Sigmoid colon (tissue), 7 donors: ENCODE data around the gene NKX6-1. TPM values are rescaled to one million over a fixed set of nuclear protein-coding genes. Genes with fewer than 3 reads are reported as not detected.
A peak's percentile ranks its signal among the peaks of the same experiment; 100 is the strongest.

Source experiments
- DNase-seq: peaks from one replicate; pipeline ENCODE4 v3.0.0-alpha.2; 2019
- H3K27ac ChIP-seq, 4 donors: fragments of 200-600 bp; sonication (generic); one replicate each; pipeline ENCODE4 v1.5.1; 2016 to 2019; ENCODE audit warnings: mild to moderate bottlenecking in 1 of 4
- H3K27me3 ChIP-seq, 3 donors: fragments of 200-600 bp; sonication (generic); one replicate each; pipeline ENCODE4 v1.5.1; 2019; ENCODE audit warnings: mild to moderate bottlenecking in 1 of 3
- H3K36me3 ChIP-seq, 4 donors: fragments of 200-600 bp; sonication (generic); one replicate each; pipeline ENCODE4 v1.5.1; 2016 to 2019
- H3K4me1 ChIP-seq, 4 donors: fragments of 200-600 bp; sonication (generic); one replicate each; pipeline ENCODE4 v1.5.1; 2017 to 2019
- H3K4me3 ChIP-seq, 4 donors: fragments of 200-600 bp; sonication (generic); one replicate each; pipeline ENCODE4 v1.5.1; 2017 to 2019; ENCODE audit warnings: mild to moderate bottlenecking in 2 of 4, moderate library complexity in 1 of 4
- H3K9me3 ChIP-seq, 4 donors: fragments of 200-600 bp in 3 of 4; sonication (generic) in 3 of 4; one replicate each; pipeline versions ENCODE4 v1.5.1 to v1.6.1; 2013 to 2019
- EP300 ChIP-seq, 4 donors: sonication (generic); formaldehyde crosslinking; IDR thresholded peaks; one replicate each; pipeline ENCODE4 v1.6.1; 2017; ENCODE audit warnings: antibody characterized with exemption in 4 of 4
- POLR2A ChIP-seq, 2 donors: fragments of 450-650 bp; IDR thresholded peaks; one replicate each; pipeline ENCODE4 v1.6.1; 2016; ENCODE audit warnings: antibody characterized with exemption in 2 of 2, mild to moderate bottlenecking in 2 of 2, moderate library complexity in 2 of 2
- POLR2AphosphoS5 ChIP-seq, 4 donors: sonication (generic); formaldehyde crosslinking; IDR thresholded peaks; one replicate each; pipeline ENCODE4 v1.6.1; 2017; ENCODE audit warnings: antibody characterized with exemption in 4 of 4
- WGBS, 2 donors: extraction: QIAGEN DNeasy Blood & Tissue Kit; methylation state at CpG; one replicate each; pipeline ENCODE4 v1.1.7; 2013; 5-methylcytosine and 5-hydroxymethylcytosine counted together
- intact Hi-C: fragments of 100-400 bp; cut with DNase I; formaldehyde crosslinking; loops from one replicate; pipeline ENCODE4 v1.15.1; 2023
- polyA plus RNA-seq, 3 donors: library from polyadenylated mRNA; stranded (reverse); fragments of 200-250 nt; gene quantifications; one replicate each; pipeline ENCODE4 v1.2.3, GENCODE V29; 2013
- total RNA-seq, 4 donors: library from RNA; depleted of rRNA; stranded (reverse); fragments of >200 nt; gene quantifications; one replicate each; pipeline ENCODE4 v1.1.0, GENCODE V29; 2016
- TF ChIP-seq, protein P1 (sequence below), 4 experiments: fragments of 450-650 bp in 3 of 4; fragments of 200-600 bp in 1 of 4; IDR thresholded peaks; one replicate each; pipeline ENCODE4 v1.5.1; 2016 to 2019; ENCODE audit warnings: antibody characterized with exemption in 4 of 4, mild to moderate bottlenecking in 3 of 4, moderate library complexity in 2 of 4
- donor health status: healthy with polysubstance abuse.
- donor health status: Bipolar disorder and iron deficiency.
- donor health status: healthy.

NKX6-1 gene
- total and polyA plus RNA-seq, 7 donors, result 0.01 TPM; not detected in 6

DNA sequence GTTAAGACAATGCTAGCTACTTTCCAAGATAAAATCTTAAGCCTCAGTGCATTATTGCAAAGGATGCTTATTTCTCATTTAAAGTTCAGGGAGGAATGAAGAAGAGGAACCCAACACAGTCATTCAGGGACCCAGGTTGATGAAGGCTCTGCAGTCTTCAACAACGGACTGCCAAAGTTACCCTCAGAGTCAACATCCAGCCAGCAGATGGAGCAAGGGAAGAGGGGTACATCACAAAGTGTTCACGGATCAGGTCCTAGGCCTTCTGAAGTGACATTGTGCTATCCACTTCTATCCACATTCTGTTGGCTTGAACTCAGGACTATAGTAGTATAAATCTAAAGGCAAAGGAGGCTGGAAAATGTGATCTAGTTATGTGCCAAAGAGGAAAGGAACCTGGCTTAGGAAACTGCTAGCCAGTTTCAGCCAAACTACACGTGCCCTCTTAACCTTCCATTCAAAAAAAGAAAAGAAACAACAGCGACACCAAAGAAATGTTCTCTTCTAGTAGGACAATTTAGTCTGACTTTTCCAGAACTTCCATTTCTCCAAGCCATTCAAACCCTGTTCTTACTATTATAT lies 28.8 kb downstream of the NKX6-1 start:
- no peak for DNase-seq
- 59 to 66% methylated on average over 4 of the region's 4 CpGs for WGBS, 2 donors
- no peak overlapping the region for H3K27ac ChIP-seq
- no peaks in the 10 kb centered on the region for H3K27me3 ChIP-seq
- no peaks in the 10 kb centered on the region for H3K36me3 ChIP-seq
- intact Hi-C loops, result no loop called here
- TF ChIP-seq, protein P1, sequence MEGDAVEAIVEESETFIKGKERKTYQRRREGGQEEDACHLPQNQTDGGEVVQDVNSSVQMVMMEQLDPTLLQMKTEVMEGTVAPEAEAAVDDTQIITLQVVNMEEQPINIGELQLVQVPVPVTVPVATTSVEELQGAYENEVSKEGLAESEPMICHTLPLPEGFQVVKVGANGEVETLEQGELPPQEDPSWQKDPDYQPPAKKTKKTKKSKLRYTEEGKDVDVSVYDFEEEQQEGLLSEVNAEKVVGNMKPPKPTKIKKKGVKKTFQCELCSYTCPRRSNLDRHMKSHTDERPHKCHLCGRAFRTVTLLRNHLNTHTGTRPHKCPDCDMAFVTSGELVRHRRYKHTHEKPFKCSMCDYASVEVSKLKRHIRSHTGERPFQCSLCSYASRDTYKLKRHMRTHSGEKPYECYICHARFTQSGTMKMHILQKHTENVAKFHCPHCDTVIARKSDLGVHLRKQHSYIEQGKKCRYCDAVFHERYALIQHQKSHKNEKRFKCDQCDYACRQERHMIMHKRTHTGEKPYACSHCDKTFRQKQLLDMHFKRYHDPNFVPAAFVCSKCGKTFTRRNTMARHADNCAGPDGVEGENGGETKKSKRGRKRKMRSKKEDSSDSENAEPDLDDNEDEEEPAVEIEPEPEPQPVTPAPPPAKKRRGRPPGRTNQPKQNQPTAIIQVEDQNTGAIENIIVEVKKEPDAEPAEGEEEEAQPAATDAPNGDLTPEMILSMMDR (IDR thresholded peaks at IDR 0.05), result no peak
- TF ChIP-seq POLR2AphosphoS5 (IDR thresholded peaks at IDR 0.05), result no peak
- TF ChIP-seq POLR2A (IDR thresholded peaks at IDR 0.05), result no peak
- TF ChIP-seq EP300 (IDR thresholded peaks at IDR 0.05), result no peak
- no peaks in the 10 kb centered on the region for H3K4me1 ChIP-seq
- H3K4me3 ChIP-seq, result no peak overlapping the region
- no peaks in the 10 kb centered on the region for H3K9me3 ChIP-seq

DNA sequence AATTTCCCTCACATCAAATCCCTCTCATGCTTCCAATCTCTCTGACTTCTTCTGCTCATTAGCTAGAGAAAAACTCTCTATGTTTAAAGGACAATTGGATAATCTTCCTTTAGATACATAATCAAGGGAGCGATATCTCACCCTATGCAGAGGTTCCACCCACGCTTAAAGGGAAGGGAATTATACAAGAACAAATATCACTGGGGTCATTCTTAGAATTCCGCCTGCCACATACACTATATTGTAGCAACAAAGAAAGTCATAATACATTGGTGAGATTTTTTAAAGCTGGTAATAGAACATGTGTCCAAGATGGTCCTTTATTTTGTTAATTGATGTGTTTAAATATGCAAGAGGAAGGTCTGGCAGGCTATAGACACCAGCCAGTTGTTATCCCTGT lies 31.5 kb downstream of the NKX6-1 start:
- H3K36me3 ChIP-seq, result no peaks in the 10 kb centered on the region
- no peaks in the 10 kb centered on the region for H3K4me1 ChIP-seq
- H3K9me3 ChIP-seq, result peaks cover 0 to 3% (median 0%) of the 10 kb centered on the region in 4 donors
- WGBS, 2 donors, result 52 to 57% methylated on average over 3 of the region's 3 CpGs
- peaks cover 0 to 1% (median 0%) of the 10 kb centered on the region in 3 donors for H3K27me3 ChIP-seq
- TF ChIP-seq, protein P1 (IDR thresholded peaks at IDR 0.05), result no peak
- TF ChIP-seq EP300 (IDR thresholded peaks at IDR 0.05), result no peak
- no peak for TF ChIP-seq POLR2A (IDR thresholded peaks at IDR 0.05)
- TF ChIP-seq POLR2AphosphoS5 (IDR thresholded peaks at IDR 0.05), result no peak
- H3K4me3 ChIP-seq, result no peak overlapping the region
- no peak overlapping the region for H3K27ac ChIP-seq
- no peak for DNase-seq
- intact Hi-C loops, result no loop called here

- H3K27ac ChIP-seq, result no peak overlapping the region
- no peak for DNase-seq
- H3K27me3 ChIP-seq, result peaks cover 0 to 4% (median 0%) of the 10 kb centered on the region in 3 donors
- 92 to 93% methylated on average over 1 of the region's 1 CpG for WGBS, 2 donors
- H3K4me1 ChIP-seq, result peaks cover 0 to 8% (median 0%) of the 10 kb centered on the region in 4 donors
- no peak overlapping the region for H3K4me3 ChIP-seq
- H3K36me3 ChIP-seq, result no peaks in the 10 kb centered on the region
- intact Hi-C loops, result no loop called here
- TF ChIP-seq, protein P1 (IDR thresholded peaks at IDR 0.05), result no peak
- TF ChIP-seq EP300 (IDR thresholded peaks at IDR 0.05) (no peak), POLR2AphosphoS5 (IDR thresholded peaks at IDR 0.05) (no peak), POLR2A (IDR thresholded peaks at IDR 0.05) (no peak)
- peaks cover 0 to 3% (median 0%) of the 10 kb centered on the region in 4 donors for H3K9me3 ChIP-seq
These were observed 39.3 kb downstream of the NKX6-1 start for GRCh38 chr4:84459783-84460182.

- Histone ChIP-seq H3K9me3 (no peaks in the 10 kb centered on the region), H3K36me3 (no peaks in the 10 kb centered on the region), H3K27ac (peak overlapping the region in 1 of 4 donors; percentile 68), H3K27me3 (no peaks in the 10 kb centered on the region), H3K4me3 (no peak overlapping the region), H3K4me1 (peaks cover 0 to 8% (median 0%) of the 10 kb centered on the region in 4 donors)
- DNase-seq, result no peak
- intact Hi-C loops, result no loop called here
- 13 to 57% methylated on average over 4 of the region's 4 CpGs for WGBS, 2 donors
- TF ChIP-seq, protein P1 (IDR thresholded peaks at IDR 0.05), result no peak
- TF ChIP-seq EP300 (IDR thresholded peaks at IDR 0.05) (no peak), POLR2A (IDR thresholded peaks at IDR 0.05) (no peak), POLR2AphosphoS5 (IDR thresholded peaks at IDR 0.05) (no peak)
These were observed 42.9 kb downstream of the NKX6-1 start for GRCh38 chr4:84456157-84456556.

- Histone ChIP-seq H3K4me1 (peaks cover 0 to 8% (median 0%) of the 10 kb centered on the region in 4 donors), H3K27ac (peak overlapping the region in 1 of 4 donors; percentile 68), H3K36me3 (no peaks in the 10 kb centered on the region), H3K27me3 (no peaks in the 10 kb centered on the region), H3K4me3 (no peak overlapping the region), H3K9me3 (no peaks in the 10 kb centered on the region)
- no peak for TF ChIP-seq EP300 (IDR thresholded peaks at IDR 0.05)
- no peak for TF ChIP-seq POLR2A (IDR thresholded peaks at IDR 0.05)
- TF ChIP-seq, protein P1 (IDR thresholded peaks at IDR 0.05), result no peak
- TF ChIP-seq POLR2AphosphoS5 (IDR thresholded peaks at IDR 0.05), result no peak
- intact Hi-C loops, result no loop called here
- no peak for DNase-seq
- 28 to 66% methylated on average over 3 of the region's 3 CpGs for WGBS, 2 donors
These were observed 43.4 kb downstream of the NKX6-1 start for GRCh38 chr4:84455697-84456096.
